WTC11 (cell line): ENCODE measurements around the gene LCN10. TPM values are rescaled to one million over a fixed set of nuclear protein-coding genes. Genes with fewer than 3 reads are reported as not detected.
A peak's percentile ranks its signal among the peaks of the same experiment; 100 is the strongest.

Experiments
- ATAC-seq: fragments of 200-7000 bp; cut with Tn5 transposase; 2 replicates; pipeline ENCODE4 v1.10.0; 2021; ENCODE audit warnings: mild to moderate bottlenecking, moderate library complexity
- CTCF ChIA-PET: fragments of 300-600 bp; sonication (Branson Sonifier 250); formaldehyde crosslinking; loops from one replicate; lab custom pipeline; 2021; ENCODE audit warnings: antibody characterized with exemption; lab: Charles Lee
- POLR2A ChIA-PET: fragments of 350-600 bp; sonication (Branson Sonifier 250); formaldehyde crosslinking; loops from one replicate; lab custom pipeline; 2021; ENCODE audit warnings: antibody characterized with exemption; lab: Charles Lee
- DNase-seq: peaks from one replicate; pipeline ENCODE4 v3.0.0; 2021; ENCODE audit warnings: low spot score
- H3K27ac Mint-ChIP-seq: 2 replicates; pipeline ENCODE4 v1.8.0; 2021; ENCODE audit warnings: mixed read lengths
- H3K27me3 Mint-ChIP-seq: 2 replicates; pipeline ENCODE4 v1.8.0; 2021; ENCODE audit warnings: low read depth, mild to moderate bottlenecking, moderate library complexity, mixed read lengths
- H3K36me3 Mint-ChIP-seq: 2 replicates; pipeline ENCODE4 v1.8.0; 2021; ENCODE audit warnings: mixed read lengths
- H3K4me1 Mint-ChIP-seq: 2 replicates; pipeline ENCODE4 v1.8.0; 2022; ENCODE audit warnings: mixed read lengths
- H3K4me3 Mint-ChIP-seq: 2 replicates; pipeline ENCODE4 v1.8.0; 2021; ENCODE audit warnings: mild to moderate bottlenecking, moderate library complexity, mixed read lengths
- H3K9me3 Mint-ChIP-seq: 2 replicates; pipeline ENCODE4 v1.8.0; 2021; ENCODE audit warnings: mixed read lengths
- ARID4B ChIP-seq: sonication (generic); formaldehyde crosslinking; IDR thresholded peaks from 2 replicates; pipeline ENCODE4 v1.8.0; 2023; ENCODE audit warnings: missing genetic modification reagents, mild to moderate bottlenecking, borderline replicate concordance
- CREB1 ChIP-seq: sonication (generic); formaldehyde crosslinking; IDR thresholded peaks from 2 replicates; pipeline ENCODE4 v1.8.0; 2023; ENCODE audit warnings: mild to moderate bottlenecking, missing genetic modification reagents
- CTCF ChIP-seq: fragments of 200-600 bp; IDR thresholded peaks from 2 replicates; pipeline ENCODE4 v1.8.0; 2022; ENCODE audit warnings: antibody characterized with exemption
- FOXJ3 ChIP-seq: sonication (generic); formaldehyde crosslinking; IDR thresholded peaks from 2 replicates; pipeline ENCODE4 v1.9.0; 2021; ENCODE audit warnings: missing genetic modification reagents, mild to moderate bottlenecking, borderline replicate concordance
- FOXP1 ChIP-seq: sonication (generic); formaldehyde crosslinking; IDR thresholded peaks from 2 replicates; pipeline ENCODE4 v1.8.0; 2022; ENCODE audit warnings: missing genetic modification reagents, mild to moderate bottlenecking, moderate library complexity, borderline replicate concordance
- JUN ChIP-seq: sonication (generic); formaldehyde crosslinking; IDR thresholded peaks from 2 replicates; pipeline ENCODE4 v1.8.0; 2023; ENCODE audit warnings: mild to moderate bottlenecking, missing genetic modification reagents
- MLX ChIP-seq: sonication (generic); formaldehyde crosslinking; IDR thresholded peaks from 2 replicates; pipeline ENCODE4 v1.8.1; 2023; ENCODE audit warnings: mild to moderate bottlenecking, missing genetic modification reagents, moderate library complexity
- NR1H2 ChIP-seq: sonication (generic); formaldehyde crosslinking; IDR thresholded peaks from 2 replicates; pipeline ENCODE4 v1.9.0; 2021; ENCODE audit warnings: mild to moderate bottlenecking, moderate library complexity, missing genetic modification reagents
- PRDM15 ChIP-seq: sonication (generic); formaldehyde crosslinking; IDR thresholded peaks from 2 replicates; pipeline ENCODE4 v1.8.0; 2022; ENCODE audit warnings: missing genetic modification reagents
- SOX15 ChIP-seq: fragments of 250-450 bp; sonication (Bioruptor Pico); IDR thresholded peaks from 2 replicates; pipeline ENCODE4 v1.9.0; 2021; ENCODE audit warnings: mild to moderate bottlenecking
- ZNF138 ChIP-seq: sonication (generic); formaldehyde crosslinking; conservative IDR thresholded peaks from 2 replicates; pipeline ENCODE4 v1.8.1; 2022; ENCODE audit warnings: mild to moderate bottlenecking, moderate library complexity, missing genetic modification reagents
- ZNF281 ChIP-seq: sonication (generic); formaldehyde crosslinking; IDR thresholded peaks from 2 replicates; pipeline ENCODE4 v1.8.0; 2023; ENCODE audit warnings: mild to moderate bottlenecking, missing genetic modification reagents
- total RNA-seq: library from RNA; stranded (reverse); gene quantifications from 3 replicates; pipeline ENCODE4 v1.2.3, GENCODE V29; 2021

Gene LCN10
- total RNA-seq, 1 experiment from 2014 or later = 2.4 TPM

GRCh38 chr9:136724772-136725171, 18.0 kb downstream of the LCN10 start:
- Mint-ChIP-seq H3K27me3 (no peaks in the 10 kb centered on the region), H3K27ac (peak overlapping the region; percentile 80; the same call in 1 of the 2 replicates), H3K36me3 (peaks cover 39% of the 10 kb centered on the region), H3K9me3 (no peaks in the 10 kb centered on the region), H3K4me3 (no peak overlapping the region), H3K4me1 (peaks cover 17% of the 10 kb centered on the region)
- TF ChIP-seq MLX (CRISPR knock-in tag) = no peak
- TF ChIP-seq PRDM15 (CRISPR knock-in tag) = no peak
- TF ChIP-seq FOXJ3 (CRISPR knock-in tag) = no peak
- TF ChIP-seq JUN = no peak
- TF ChIP-seq CTCF = no peak
- TF ChIP-seq ARID4B (CRISPR knock-in tag) = no peak
- no peak for TF ChIP-seq ZNF281 (CRISPR knock-in tag)
- no peak for TF ChIP-seq SOX15 (CRISPR knock-in tag)
- no peak for TF ChIP-seq FOXP1 (CRISPR knock-in tag)
- TF ChIP-seq ZNF138 (CRISPR knock-in tag) = no peak
- TF ChIP-seq CREB1 = no peak
- TF ChIP-seq NR1H2 = no peak
- CTCF ChIA-PET = no interaction called here
- ATAC-seq (no peak), DNase-seq (no peak)
- POLR2A ChIA-PET = no interaction called here
